GM12865 (cell line): ENCODE data around the gene SNHG17.

Experiments
- DNase-seq: peaks from one replicate; pipeline ENCODE4 v3.0.0; 2010; ENCODE audit warnings: low read depth
- H3K4me3 ChIP-seq: 2 replicates; pipeline ENCODE4 v1.5.1; 2011; ENCODE audit warnings: mild to moderate bottlenecking, low read depth, low read length, control low read depth
- TF ChIP-seq, protein P1 (sequence below): IDR thresholded peaks from 2 replicates; pipeline ENCODE4 v1.5.1; 2011; ENCODE audit warnings: low read length, control low read depth, low read depth, inconsistent platforms; ENCODE audit not compliant: insufficient read depth; ENCODE audit errors: missing control alignments

The SNHG17 gene

DNA sequence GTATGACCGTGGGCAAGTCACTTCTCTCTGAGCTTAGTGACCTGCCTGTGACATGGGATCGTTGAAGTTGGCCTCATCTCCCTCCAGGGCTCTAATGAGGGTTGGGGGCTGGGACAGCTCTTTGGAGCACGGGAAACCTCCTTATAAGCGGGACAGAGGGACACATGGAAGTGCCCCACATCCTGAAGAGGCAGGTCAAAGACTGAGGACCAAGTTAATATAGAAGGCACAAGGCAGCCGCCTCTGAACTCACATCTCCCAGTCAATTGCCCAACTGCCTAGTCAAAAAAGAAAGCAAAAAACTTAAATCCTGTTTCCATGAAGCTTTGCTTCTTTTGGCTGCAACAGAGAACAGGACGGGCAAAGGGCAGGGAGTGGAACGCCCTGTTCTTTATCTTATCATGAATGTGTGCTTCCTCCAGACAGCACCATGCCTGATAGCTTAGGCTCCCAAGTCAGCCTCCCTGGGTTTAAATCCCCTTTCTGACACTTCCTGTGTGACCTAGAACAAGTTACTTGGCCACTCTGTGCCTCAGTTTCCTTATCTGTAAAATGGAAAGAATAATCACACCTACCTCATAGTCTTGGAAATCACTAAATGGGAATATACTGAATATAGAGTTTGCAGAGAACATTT is 61.8 kb downstream of the SNHG17 start:
- TF ChIP-seq, protein P1, sequence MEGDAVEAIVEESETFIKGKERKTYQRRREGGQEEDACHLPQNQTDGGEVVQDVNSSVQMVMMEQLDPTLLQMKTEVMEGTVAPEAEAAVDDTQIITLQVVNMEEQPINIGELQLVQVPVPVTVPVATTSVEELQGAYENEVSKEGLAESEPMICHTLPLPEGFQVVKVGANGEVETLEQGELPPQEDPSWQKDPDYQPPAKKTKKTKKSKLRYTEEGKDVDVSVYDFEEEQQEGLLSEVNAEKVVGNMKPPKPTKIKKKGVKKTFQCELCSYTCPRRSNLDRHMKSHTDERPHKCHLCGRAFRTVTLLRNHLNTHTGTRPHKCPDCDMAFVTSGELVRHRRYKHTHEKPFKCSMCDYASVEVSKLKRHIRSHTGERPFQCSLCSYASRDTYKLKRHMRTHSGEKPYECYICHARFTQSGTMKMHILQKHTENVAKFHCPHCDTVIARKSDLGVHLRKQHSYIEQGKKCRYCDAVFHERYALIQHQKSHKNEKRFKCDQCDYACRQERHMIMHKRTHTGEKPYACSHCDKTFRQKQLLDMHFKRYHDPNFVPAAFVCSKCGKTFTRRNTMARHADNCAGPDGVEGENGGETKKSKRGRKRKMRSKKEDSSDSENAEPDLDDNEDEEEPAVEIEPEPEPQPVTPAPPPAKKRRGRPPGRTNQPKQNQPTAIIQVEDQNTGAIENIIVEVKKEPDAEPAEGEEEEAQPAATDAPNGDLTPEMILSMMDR = no peak
- no peak overlapping the region for H3K4me3 ChIP-seq
- DNase-seq = no peak

DNA sequence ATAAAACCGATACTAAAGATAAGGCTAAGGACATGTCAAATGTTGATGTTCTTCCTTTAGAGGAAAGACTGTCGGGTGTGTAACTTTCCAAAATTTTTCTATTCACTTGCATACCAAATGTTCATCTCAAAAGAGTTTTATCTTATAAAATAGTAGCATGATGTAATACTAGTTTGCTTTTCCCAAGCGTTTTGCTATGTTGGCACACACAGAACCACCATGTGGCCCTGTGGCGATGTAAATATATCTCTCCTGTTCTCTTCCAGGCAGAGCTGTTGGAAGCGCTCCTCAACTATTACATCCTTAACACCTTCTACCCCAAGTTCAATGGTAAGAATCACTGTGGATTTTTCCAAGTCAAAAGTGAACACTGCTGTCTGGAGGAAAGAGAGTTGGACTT is 62.3 kb downstream of the SNHG17 start:
- no peak for DNase-seq
- H3K4me3 ChIP-seq = no peak overlapping the region
- TF ChIP-seq, protein P1 = no peak
